ENCODE measurements around the gene CSF2RB. TPM values are rescaled to one million over a fixed set of nuclear protein-coding genes. Genes with fewer than 3 reads are reported as not detected.

Gene CSF2RB
- total and polyA plus RNA-seq, 2 donors (not counting 3 experiments of a cell fraction or from before 2014, with no cell fraction given), result 20.6 to 68.2 TPM

DNA sequence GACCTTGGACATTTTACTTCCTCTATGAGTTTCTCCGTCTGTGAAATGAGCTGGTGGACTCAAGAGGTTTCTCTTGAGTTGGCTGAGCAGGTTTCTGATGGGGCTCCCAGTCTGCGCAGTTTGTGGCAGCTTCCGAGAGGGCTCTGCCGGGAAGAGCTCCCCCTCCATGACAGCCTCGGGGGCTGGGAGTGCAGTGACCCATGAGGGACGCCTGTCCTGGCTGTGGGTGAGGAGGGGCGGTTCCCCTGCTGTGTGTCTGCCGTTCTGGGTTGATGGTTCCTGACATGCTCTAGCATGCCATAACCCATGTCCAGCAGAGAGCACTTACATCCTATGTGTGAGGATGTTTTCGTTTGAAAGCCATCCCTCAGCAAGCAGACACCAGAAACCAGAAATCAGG lies 14.8 kb downstream of the CSF2RB start:
- Histone ChIP-seq H3K9me1 (replicated peaks; ENCODE audit: control insufficient read depth, extremely low read depth, insufficient read depth, low read length) (no peaks in the 10 kb centered on the region), H3K27me3 (ENCODE audit: control insufficient read depth in 2 of 2, insufficient read depth in 2 of 2, low read length in 2 of 2) (no peaks in the 10 kb centered on the region), H3K9ac (replicated peaks; ENCODE audit: extremely low read depth, insufficient read depth, low read length) (no peak overlapping the region), H3K9me3 (replicated peaks; ENCODE audit: control insufficient read depth, insufficient read depth, low read length) (no peaks in the 10 kb centered on the region), H3K4me3 (replicated peaks in 1 of 3; ENCODE audit: insufficient read depth in 1 of 3, low read depth in 1 of 3, low read length in 3 of 3) (no peak overlapping the region), H3K79me2 (ENCODE audit: control insufficient read depth, insufficient read depth, low read length) (no peaks in the 10 kb centered on the region), H3K27ac (ENCODE audit: insufficient read depth, low read depth, low read length) (no peak overlapping the region), H3K4me1 (ENCODE audit: control insufficient read depth, extremely low read depth, insufficient read depth, low read length) (no peaks in the 10 kb centered on the region), H4K20me1 (replicated peaks; ENCODE audit: control insufficient read depth, extremely low read depth, insufficient read depth, low read length) (no peaks in the 10 kb centered on the region), H2AFZ (ENCODE audit: low read depth, low read length) (no peak overlapping the region), H3K36me3 (ENCODE audit: control insufficient read depth in 2 of 2, extremely low read depth in 1 of 2, insufficient read depth in 2 of 2, low read length in 2 of 2) (peaks cover 3 to 50% of the 10 kb centered on the region in 2 experiments), H3K4me2 (ENCODE audit: insufficient read depth, low read length) (no peak overlapping the region)
- no peak for DNase-seq (ENCODE audit: low read depth, low spot score)
- FAIRE-seq, result no peak
- TF ChIP-seq MYC (IDR thresholded peaks at IDR 0.05; ENCODE audit: low read depth, low read length), result no peak
- TF ChIP-seq JUN (IDR thresholded peaks at IDR 0.05; ENCODE audit: borderline replicate concordance, insufficient read depth, insufficient read length, low read depth), result no peak
- no peak for TF ChIP-seq GATA2 (IDR thresholded peaks at IDR 0.05; ENCODE audit: insufficient read depth, insufficient read length, low read depth, low read length)
- TF ChIP-seq POLR2A (IDR thresholded peaks at IDR 0.05; ENCODE audit: low read depth, low read length), result no peak
- TF ChIP-seq EZH2 (IDR thresholded peaks at IDR 0.05; ENCODE audit: borderline replicate concordance, low read depth, low read length, severe bottlenecking), result no peak
- TF ChIP-seq, protein P1, sequence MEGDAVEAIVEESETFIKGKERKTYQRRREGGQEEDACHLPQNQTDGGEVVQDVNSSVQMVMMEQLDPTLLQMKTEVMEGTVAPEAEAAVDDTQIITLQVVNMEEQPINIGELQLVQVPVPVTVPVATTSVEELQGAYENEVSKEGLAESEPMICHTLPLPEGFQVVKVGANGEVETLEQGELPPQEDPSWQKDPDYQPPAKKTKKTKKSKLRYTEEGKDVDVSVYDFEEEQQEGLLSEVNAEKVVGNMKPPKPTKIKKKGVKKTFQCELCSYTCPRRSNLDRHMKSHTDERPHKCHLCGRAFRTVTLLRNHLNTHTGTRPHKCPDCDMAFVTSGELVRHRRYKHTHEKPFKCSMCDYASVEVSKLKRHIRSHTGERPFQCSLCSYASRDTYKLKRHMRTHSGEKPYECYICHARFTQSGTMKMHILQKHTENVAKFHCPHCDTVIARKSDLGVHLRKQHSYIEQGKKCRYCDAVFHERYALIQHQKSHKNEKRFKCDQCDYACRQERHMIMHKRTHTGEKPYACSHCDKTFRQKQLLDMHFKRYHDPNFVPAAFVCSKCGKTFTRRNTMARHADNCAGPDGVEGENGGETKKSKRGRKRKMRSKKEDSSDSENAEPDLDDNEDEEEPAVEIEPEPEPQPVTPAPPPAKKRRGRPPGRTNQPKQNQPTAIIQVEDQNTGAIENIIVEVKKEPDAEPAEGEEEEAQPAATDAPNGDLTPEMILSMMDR (IDR thresholded peaks at IDR 0.05; ENCODE audit: extremely low read depth in 1 of 2, insufficient read depth in 1 of 2, low read depth in 1 of 2, low read length in 2 of 2), result no peak
- TF ChIP-seq POLR2AphosphoS5 (IDR thresholded peaks at IDR 0.05; ENCODE audit: insufficient read depth, low read depth, low read length), result no peak
- TF ChIP-seq FOS (IDR thresholded peaks at IDR 0.05; ENCODE audit: borderline replicate concordance, insufficient read depth, low read length), result no peak
- TF ChIP-seq, protein P2, sequence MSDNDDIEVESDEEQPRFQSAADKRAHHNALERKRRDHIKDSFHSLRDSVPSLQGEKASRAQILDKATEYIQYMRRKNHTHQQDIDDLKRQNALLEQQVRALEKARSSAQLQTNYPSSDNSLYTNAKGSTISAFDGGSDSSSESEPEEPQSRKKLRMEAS (IDR thresholded peaks at IDR 0.05; ENCODE audit: insufficient read depth, insufficient read length), result no peak
- no TSS peak for BruUV-seq (replicated peaks)
- ChIA-PET POLR2A (no interaction called here), CTCF (no interaction called here)
- dilution Hi-C loops (cut with MboI; ENCODE audit: extremely low pct_ligation_motif_present, low sequenced_read_pairs), result no loop called here
- intact Hi-C loops (cut with micrococcal nuclease), result no loop called here
